IPS-20b (cell line): Measurements from ENCODE around the gene SPIN1.

ENCODE experiments used
- H3K27ac ChIP-seq: one replicate; pipeline ENCODE4 v1.5.1; 2013; ENCODE audit warnings: low read length
- H3K27me3 ChIP-seq: 2 replicates; pipeline ENCODE4 v1.6.1; 2013; ENCODE audit warnings: mild to moderate bottlenecking, low read length, inconsistent platforms; ENCODE audit not compliant: insufficient read depth
- H3K36me3 ChIP-seq: 2 replicates; pipeline ENCODE4 v1.6.1; 2013; ENCODE audit warnings: low read depth, mild to moderate bottlenecking, inconsistent platforms, low read length, moderate library complexity; ENCODE audit not compliant: insufficient read depth
- H3K4me1 ChIP-seq: 2 replicates; pipeline ENCODE4 v1.6.1; 2013; ENCODE audit warnings: mild to moderate bottlenecking, control low read depth, inconsistent platforms, low read length, moderate library complexity; ENCODE audit not compliant: insufficient read depth
- H3K4me3 ChIP-seq: 2 replicates; pipeline ENCODE4 v1.5.1; 2013; ENCODE audit warnings: mild to moderate bottlenecking, low read length, inconsistent platforms
- H3K9ac ChIP-seq: 2 replicates; pipeline ENCODE4 v1.6.1; 2013; ENCODE audit warnings: low read depth, mild to moderate bottlenecking, inconsistent platforms, low read length, moderate library complexity
- H3K9me3 ChIP-seq: 2 replicates; pipeline ENCODE4 v1.6.1; 2013; ENCODE audit warnings: mild to moderate bottlenecking, low read depth, low read length, inconsistent platforms; ENCODE audit not compliant: insufficient read depth

The SPIN1 gene

GRCh38 chr9:88414298-88414697, 26.1 kb downstream of the SPIN1 start:
- H3K27me3 ChIP-seq: no peaks in the 10 kb centered on the region
- H3K27ac ChIP-seq: no peak overlapping the region
- no peak overlapping the region for H3K9ac ChIP-seq
- H3K9me3 ChIP-seq: peaks cover 33% of the 10 kb centered on the region
- H3K4me1 ChIP-seq: peaks cover 3% of the 10 kb centered on the region; the same call in 1 of the 2 replicates
- H3K36me3 ChIP-seq: peaks cover 41% of the 10 kb centered on the region
- H3K4me3 ChIP-seq: no peak overlapping the region

DNA sequence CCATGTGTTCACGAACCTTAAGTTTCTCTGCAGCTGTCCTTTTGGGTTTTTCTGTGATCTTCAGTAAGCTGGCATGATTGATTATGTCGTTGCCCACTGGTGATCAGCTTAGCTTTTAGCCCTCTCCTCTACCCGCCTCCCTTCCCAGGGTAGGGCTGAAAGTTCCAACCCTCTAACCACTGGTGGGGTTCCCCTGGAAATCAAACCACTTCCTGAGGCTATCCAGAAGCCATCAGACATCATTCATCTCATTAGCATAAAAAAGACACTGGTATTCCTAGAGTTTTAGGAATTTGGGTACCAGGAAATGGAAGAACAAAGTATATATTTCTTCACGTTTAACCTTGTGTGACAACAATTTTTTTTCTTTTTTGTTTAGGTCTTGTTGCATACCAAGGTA, 29.8 kb downstream of the SPIN1 start:
- Histone ChIP-seq H3K9ac (no peak overlapping the region), H3K36me3 (peaks cover 61% of the 10 kb centered on the region), H3K27ac (no peak overlapping the region), H3K27me3 (no peaks in the 10 kb centered on the region), H3K4me1 (peaks cover 10% of the 10 kb centered on the region), H3K9me3 (peaks cover 38% of the 10 kb centered on the region), H3K4me3 (peak overlapping the region; percentile 24; the same call in 1 of the 2 replicates)

DNA sequence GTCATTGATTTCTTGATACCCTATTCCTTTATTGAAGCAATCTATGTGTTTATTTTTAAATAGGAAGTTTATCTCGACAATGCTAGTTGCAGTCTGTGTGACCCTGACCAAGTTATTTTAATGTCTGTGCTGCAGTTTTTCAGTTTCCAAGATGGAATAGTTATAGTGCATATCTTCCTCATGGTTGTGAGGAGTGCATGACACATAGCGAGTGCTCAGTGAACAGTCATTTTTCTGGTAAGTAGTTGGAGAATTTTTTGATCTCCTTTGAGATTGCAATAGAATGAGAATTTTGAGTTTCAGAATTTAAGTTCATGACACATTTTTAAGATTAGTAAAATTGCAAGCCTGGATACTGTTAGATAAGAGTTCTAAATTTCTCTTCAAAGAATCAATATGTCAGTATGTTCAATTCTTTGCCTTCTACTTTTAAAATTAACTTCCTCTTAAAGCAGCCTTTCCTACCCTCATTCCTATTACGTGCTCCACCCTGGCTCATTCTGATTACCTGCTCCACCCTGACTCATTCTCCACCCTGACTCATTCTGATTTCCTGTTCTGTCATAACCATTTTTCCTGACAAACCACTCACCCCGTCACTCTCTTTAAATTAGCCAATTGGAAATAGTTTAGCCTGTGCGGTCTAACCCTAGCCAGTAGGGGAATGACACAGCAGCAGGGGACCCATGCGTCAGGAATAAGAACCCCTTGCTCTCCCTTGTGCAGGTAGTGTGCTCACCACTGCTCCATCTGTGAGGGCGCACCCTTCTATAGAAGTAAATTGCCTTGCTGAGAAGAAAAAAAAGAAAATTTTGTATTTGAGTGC, 30.7 kb downstream of the SPIN1 start:
- Histone ChIP-seq H3K9me3 (peaks cover 29% of the 10 kb centered on the region), H3K9ac (no peak overlapping the region), H3K4me3 (no peak overlapping the region), H3K36me3 (peaks cover 60% of the 10 kb centered on the region), H3K27me3 (no peaks in the 10 kb centered on the region), H3K27ac (peak overlapping the region; percentile 34), H3K4me1 (peaks cover 10% of the 10 kb centered on the region)

DNA sequence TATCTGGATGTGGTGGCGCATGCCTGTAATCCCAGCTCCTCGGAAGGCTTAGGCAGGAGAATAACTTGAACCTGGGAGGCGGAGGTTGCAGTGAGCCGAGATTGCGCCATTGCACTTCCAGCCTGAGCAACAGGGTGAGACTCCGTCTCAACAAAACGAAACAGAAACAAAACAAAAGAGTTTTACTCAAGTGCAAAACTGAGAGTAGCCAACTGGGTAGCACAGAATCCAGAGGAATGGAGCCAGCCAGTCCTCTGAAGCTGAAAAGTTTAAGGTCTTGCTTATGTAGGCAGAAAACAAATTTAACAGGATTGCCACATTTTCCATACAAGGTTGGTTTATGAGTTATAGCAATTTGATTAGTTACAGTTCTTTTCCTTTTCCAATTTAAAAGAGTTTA, 32.0 kb downstream of the SPIN1 start:
- Histone ChIP-seq H3K27ac (no peak overlapping the region), H3K4me1 (peaks cover 10% of the 10 kb centered on the region), H3K27me3 (no peaks in the 10 kb centered on the region), H3K4me3 (no peak overlapping the region), H3K9ac (no peak overlapping the region), H3K9me3 (peaks cover 22% of the 10 kb centered on the region), H3K36me3 (peaks cover 61% of the 10 kb centered on the region)

- H3K9ac ChIP-seq: no peak overlapping the region
- H3K4me1 ChIP-seq: peaks cover 10% of the 10 kb centered on the region
- H3K4me3 ChIP-seq: no peak overlapping the region
- peaks cover 61% of the 10 kb centered on the region for H3K36me3 ChIP-seq
- H3K27ac ChIP-seq: no peak overlapping the region
- H3K9me3 ChIP-seq: peaks cover 22% of the 10 kb centered on the region
- H3K27me3 ChIP-seq: no peaks in the 10 kb centered on the region
Measured at GRCh38 chr9:88421348-88421747, 33.1 kb downstream of the SPIN1 start.

DNA sequence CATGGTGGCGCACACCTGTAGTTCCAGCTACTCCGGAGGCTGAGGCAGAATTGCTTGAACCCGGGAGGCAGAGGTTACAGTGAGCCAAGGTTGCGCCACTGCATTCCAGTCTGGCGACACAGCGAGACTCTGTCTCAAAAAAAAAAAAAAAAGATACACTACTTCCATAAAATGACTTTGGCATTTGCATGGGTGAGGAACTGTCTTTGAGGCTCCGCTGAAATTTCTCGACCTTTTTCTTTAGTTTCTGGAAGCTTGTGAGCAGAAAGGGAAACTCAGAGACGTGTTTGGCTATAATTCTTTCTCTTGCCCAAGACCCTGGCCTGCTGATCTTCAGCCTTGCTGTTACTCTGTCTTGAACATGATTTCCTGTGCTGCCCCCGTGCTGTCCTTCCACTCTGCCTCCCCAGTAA, 37.3 kb downstream of the SPIN1 start:
- H3K36me3 ChIP-seq: peaks cover 54% of the 10 kb centered on the region
- no peaks in the 10 kb centered on the region for H3K9me3 ChIP-seq
- peaks cover 13% of the 10 kb centered on the region for H3K4me1 ChIP-seq
- H3K27ac ChIP-seq: no peak overlapping the region
- H3K27me3 ChIP-seq: no peaks in the 10 kb centered on the region
- no peak overlapping the region for H3K9ac ChIP-seq
- no peak overlapping the region for H3K4me3 ChIP-seq

GRCh38 chr9:88426651-88427050, 38.4 kb downstream of the SPIN1 start:
- no peak overlapping the region for H3K4me3 ChIP-seq
- H3K9me3 ChIP-seq: no peaks in the 10 kb centered on the region
- H3K27ac ChIP-seq: no peak overlapping the region
- no peaks in the 10 kb centered on the region for H3K27me3 ChIP-seq
- no peak overlapping the region for H3K9ac ChIP-seq
- peaks cover 47% of the 10 kb centered on the region for H3K36me3 ChIP-seq
- H3K4me1 ChIP-seq: peaks cover 10% of the 10 kb centered on the region

GRCh38 chr9:88429595-88430430, 41.6 kb downstream of the SPIN1 start:
- H3K9me3 ChIP-seq: no peaks in the 10 kb centered on the region
- H3K4me3 ChIP-seq: no peak overlapping the region
- H3K27me3 ChIP-seq: no peaks in the 10 kb centered on the region
- peaks cover 12% of the 10 kb centered on the region for H3K4me1 ChIP-seq
- H3K36me3 ChIP-seq: peaks cover 53% of the 10 kb centered on the region
- no peak overlapping the region for H3K9ac ChIP-seq
- H3K27ac ChIP-seq: no peak overlapping the region

- Histone ChIP-seq H3K4me3 (no peak overlapping the region), H3K9ac (no peak overlapping the region), H3K27me3 (no peaks in the 10 kb centered on the region), H3K9me3 (no peaks in the 10 kb centered on the region), H3K4me1 (peaks cover 12% of the 10 kb centered on the region), H3K36me3 (peaks cover 65% of the 10 kb centered on the region), H3K27ac (no peak overlapping the region)
Measured at GRCh38 chr9:88433583-88434255, 45.5 kb downstream of the SPIN1 start.

- Histone ChIP-seq H3K4me3 (no peak overlapping the region), H3K27me3 (no peaks in the 10 kb centered on the region), H3K27ac (no peak overlapping the region), H3K4me1 (peaks cover 6% of the 10 kb centered on the region; the same call in 1 of the 2 replicates), H3K36me3 (peaks cover 55% of the 10 kb centered on the region), H3K9me3 (no peaks in the 10 kb centered on the region), H3K9ac (no peak overlapping the region)
Measured at GRCh38 chr9:88435336-88435735, 47.1 kb downstream of the SPIN1 start.

DNA sequence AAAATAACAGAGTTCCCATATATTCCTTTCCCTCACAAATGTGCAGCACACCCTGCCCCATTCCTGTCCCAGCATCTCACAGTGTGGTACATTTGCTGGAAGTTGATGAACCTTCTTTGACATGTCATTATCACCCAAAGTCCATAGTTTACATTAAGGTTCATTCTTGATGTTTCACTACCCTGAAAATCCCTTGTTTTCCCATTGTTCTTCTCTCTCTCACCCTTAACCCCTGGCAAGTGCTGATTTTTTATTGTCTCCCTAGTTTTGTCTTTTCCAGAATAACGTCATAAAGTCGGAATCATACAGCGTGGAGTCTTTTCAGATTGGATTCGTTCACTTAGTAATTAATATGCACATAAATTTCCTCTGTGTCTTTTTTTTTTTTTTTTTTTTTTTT, 48.1 kb downstream of the SPIN1 start:
- Histone ChIP-seq H3K27ac (no peak overlapping the region), H3K4me3 (no peak overlapping the region), H3K9ac (no peak overlapping the region), H3K27me3 (no peaks in the 10 kb centered on the region), H3K36me3 (peaks cover 53% of the 10 kb centered on the region), H3K4me1 (peaks cover 6% of the 10 kb centered on the region; the same call in 1 of the 2 replicates), H3K9me3 (no peaks in the 10 kb centered on the region)
